ENCODE data around the gene RAF1. TPM values are rescaled to one million over a fixed set of nuclear protein-coding genes. Genes with fewer than 3 reads are reported as not detected.

The RAF1 gene
- total and polyA plus RNA-seq, 2 experiments from 2014 or later, result 39.5 to 123 TPM

GRCh38 chr3:12560505-12561190 is 103.3 kb downstream of the RAF1 start:
- H3K27me3 Mint-ChIP-seq (ENCODE audit: insufficient read depth, low read depth, poor library complexity), result peaks cover 3% of the 10 kb centered on the region
- no peak overlapping the region for H3K27ac ChIP-seq (ENCODE audit: low read depth)
- H3K36me3 ChIP-seq (ENCODE audit: insufficient read depth), result no peaks in the 10 kb centered on the region
- peaks cover 43% of the 10 kb centered on the region for H3K4me1 Mint-ChIP-seq
- no peak overlapping the region for H3K4me2 ChIP-seq
- H3K4me3 Mint-ChIP-seq, result no peak overlapping the region
- H3K4me3 ChIP-seq, result no peak overlapping the region
- H2AFZ ChIP-seq, result no peak overlapping the region
- no peaks in the 10 kb centered on the region for H3K9me2 ChIP-seq (ENCODE audit: insufficient read depth)
- H3K27ac Mint-ChIP-seq, result no peak overlapping the region
- TF ChIP-seq, protein P1, sequence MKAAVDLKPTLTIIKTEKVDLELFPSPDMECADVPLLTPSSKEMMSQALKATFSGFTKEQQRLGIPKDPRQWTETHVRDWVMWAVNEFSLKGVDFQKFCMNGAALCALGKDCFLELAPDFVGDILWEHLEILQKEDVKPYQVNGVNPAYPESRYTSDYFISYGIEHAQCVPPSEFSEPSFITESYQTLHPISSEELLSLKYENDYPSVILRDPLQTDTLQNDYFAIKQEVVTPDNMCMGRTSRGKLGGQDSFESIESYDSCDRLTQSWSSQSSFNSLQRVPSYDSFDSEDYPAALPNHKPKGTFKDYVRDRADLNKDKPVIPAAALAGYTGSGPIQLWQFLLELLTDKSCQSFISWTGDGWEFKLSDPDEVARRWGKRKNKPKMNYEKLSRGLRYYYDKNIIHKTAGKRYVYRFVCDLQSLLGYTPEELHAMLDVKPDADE (IDR thresholded peaks at IDR 0.05), result no peak
- TF ChIP-seq, protein P2, sequence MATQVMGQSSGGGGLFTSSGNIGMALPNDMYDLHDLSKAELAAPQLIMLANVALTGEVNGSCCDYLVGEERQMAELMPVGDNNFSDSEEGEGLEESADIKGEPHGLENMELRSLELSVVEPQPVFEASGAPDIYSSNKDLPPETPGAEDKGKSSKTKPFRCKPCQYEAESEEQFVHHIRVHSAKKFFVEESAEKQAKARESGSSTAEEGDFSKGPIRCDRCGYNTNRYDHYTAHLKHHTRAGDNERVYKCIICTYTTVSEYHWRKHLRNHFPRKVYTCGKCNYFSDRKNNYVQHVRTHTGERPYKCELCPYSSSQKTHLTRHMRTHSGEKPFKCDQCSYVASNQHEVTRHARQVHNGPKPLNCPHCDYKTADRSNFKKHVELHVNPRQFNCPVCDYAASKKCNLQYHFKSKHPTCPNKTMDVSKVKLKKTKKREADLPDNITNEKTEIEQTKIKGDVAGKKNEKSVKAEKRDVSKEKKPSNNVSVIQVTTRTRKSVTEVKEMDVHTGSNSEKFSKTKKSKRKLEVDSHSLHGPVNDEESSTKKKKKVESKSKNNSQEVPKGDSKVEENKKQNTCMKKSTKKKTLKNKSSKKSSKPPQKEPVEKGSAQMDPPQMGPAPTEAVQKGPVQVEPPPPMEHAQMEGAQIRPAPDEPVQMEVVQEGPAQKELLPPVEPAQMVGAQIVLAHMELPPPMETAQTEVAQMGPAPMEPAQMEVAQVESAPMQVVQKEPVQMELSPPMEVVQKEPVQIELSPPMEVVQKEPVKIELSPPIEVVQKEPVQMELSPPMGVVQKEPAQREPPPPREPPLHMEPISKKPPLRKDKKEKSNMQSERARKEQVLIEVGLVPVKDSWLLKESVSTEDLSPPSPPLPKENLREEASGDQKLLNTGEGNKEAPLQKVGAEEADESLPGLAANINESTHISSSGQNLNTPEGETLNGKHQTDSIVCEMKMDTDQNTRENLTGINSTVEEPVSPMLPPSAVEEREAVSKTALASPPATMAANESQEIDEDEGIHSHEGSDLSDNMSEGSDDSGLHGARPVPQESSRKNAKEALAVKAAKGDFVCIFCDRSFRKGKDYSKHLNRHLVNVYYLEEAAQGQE (IDR thresholded peaks at IDR 0.05; ENCODE audit: unreplicated experiment), result no peak
- TF ChIP-seq JUNB (IDR thresholded peaks at IDR 0.05; ENCODE audit: unreplicated experiment) (no peak), ZNF114 (CRISPR knock-in tag; IDR thresholded peaks at IDR 0.05) (no peak), ZNF331 (CRISPR knock-in tag; IDR thresholded peaks at IDR 0.05; ENCODE audit: low read depth) (no peak), CREB1 (CRISPR knock-in tag; IDR thresholded peaks at IDR 0.05; ENCODE audit: low read depth) (no peak), EZH2phosphoT487 (IDR thresholded peaks at IDR 0.05; ENCODE audit: unreplicated experiment) (no peak), EZH2 (IDR thresholded peaks at IDR 0.05; ENCODE audit: low read depth, unreplicated experiment) (no peak), NANOG (IDR thresholded peaks at IDR 0.05; ENCODE audit: borderline replicate concordance) (no peak)
- TF ChIP-seq, protein P3, sequence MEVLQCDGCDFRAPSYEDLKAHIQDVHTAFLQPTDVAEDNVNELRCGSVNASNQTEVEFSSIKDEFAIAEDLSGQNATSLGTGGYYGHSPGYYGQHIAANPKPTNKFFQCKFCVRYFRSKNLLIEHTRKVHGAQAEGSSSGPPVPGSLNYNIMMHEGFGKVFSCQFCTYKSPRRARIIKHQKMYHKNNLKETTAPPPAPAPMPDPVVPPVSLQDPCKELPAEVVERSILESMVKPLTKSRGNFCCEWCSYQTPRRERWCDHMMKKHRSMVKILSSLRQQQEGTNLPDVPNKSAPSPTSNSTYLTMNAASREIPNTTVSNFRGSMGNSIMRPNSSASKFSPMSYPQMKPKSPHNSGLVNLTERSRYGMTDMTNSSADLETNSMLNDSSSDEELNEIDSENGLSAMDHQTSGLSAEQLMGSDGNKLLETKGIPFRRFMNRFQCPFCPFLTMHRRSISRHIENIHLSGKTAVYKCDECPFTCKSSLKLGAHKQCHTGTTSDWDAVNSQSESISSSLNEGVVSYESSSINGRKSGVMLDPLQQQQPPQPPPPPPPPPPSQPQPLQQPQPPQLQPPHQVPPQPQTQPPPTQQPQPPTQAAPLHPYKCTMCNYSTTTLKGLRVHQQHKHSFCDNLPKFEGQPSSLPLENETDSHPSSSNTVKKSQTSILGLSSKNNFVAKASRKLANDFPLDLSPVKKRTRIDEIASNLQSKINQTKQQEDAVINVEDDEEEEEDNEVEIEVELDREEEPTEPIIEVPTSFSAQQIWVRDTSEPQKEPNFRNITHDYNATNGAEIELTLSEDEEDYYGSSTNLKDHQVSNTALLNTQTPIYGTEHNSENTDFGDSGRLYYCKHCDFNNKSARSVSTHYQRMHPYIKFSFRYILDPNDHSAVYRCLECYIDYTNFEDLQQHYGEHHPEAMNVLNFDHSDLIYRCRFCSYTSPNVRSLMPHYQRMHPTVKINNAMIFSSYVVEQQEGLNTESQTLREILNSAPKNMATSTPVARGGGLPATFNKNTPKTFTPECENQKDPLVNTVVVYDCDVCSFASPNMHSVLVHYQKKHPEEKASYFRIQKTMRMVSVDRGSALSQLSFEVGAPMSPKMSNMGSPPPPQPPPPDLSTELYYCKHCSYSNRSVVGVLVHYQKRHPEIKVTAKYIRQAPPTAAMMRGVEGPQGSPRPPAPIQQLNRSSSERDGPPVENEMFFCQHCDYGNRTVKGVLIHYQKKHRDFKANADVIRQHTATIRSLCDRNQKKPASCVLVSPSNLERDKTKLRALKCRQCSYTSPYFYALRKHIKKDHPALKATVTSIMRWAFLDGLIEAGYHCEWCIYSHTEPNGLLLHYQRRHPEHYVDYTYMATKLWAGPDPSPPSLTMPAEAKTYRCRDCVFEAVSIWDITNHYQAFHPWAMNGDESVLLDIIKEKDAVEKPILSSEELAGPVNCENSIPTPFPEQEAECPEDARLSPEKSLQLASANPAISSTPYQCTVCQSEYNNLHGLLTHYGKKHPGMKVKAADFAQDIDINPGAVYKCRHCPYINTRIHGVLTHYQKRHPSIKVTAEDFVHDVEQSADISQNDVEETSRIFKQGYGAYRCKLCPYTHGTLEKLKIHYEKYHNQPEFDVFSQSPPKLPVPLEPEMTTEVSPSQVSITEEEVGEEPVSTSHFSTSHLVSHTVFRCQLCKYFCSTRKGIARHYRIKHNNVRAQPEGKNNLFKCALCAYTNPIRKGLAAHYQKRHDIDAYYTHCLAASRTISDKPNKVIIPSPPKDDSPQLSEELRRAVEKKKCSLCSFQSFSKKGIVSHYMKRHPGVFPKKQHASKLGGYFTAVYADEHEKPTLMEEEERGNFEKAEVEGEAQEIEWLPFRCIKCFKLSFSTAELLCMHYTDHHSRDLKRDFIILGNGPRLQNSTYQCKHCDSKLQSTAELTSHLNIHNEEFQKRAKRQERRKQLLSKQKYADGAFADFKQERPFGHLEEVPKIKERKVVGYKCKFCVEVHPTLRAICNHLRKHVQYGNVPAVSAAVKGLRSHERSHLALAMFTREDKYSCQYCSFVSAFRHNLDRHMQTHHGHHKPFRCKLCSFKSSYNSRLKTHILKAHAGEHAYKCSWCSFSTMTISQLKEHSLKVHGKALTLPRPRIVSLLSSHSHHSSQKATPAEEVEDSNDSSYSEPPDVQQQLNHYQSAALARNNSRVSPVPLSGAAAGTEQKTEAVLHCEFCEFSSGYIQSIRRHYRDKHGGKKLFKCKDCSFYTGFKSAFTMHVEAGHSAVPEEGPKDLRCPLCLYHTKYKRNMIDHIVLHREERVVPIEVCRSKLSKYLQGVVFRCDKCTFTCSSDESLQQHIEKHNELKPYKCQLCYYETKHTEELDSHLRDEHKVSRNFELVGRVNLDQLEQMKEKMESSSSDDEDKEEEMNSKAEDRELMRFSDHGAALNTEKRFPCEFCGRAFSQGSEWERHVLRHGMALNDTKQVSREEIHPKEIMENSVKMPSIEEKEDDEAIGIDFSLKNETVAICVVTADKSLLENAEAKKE (CRISPR knock-in tag; IDR thresholded peaks at IDR 0.05), result no peak
- TF ChIP-seq, protein P4, sequence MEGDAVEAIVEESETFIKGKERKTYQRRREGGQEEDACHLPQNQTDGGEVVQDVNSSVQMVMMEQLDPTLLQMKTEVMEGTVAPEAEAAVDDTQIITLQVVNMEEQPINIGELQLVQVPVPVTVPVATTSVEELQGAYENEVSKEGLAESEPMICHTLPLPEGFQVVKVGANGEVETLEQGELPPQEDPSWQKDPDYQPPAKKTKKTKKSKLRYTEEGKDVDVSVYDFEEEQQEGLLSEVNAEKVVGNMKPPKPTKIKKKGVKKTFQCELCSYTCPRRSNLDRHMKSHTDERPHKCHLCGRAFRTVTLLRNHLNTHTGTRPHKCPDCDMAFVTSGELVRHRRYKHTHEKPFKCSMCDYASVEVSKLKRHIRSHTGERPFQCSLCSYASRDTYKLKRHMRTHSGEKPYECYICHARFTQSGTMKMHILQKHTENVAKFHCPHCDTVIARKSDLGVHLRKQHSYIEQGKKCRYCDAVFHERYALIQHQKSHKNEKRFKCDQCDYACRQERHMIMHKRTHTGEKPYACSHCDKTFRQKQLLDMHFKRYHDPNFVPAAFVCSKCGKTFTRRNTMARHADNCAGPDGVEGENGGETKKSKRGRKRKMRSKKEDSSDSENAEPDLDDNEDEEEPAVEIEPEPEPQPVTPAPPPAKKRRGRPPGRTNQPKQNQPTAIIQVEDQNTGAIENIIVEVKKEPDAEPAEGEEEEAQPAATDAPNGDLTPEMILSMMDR (conservative IDR thresholded peaks at IDR 0.05; ENCODE audit: low read depth in 2 of 2), result no peak
- H3K79me2 ChIP-seq (replicated peaks; ENCODE audit: insufficient read depth), result peaks cover 84% of the 10 kb centered on the region
- ATAC-seq (no peak), DNase-seq (ENCODE audit: low spot score) (no peak)
- peaks cover 4% of the 10 kb centered on the region; the same call in 1 of the 2 replicates for H3F3A ChIP-seq (replicated peaks; ENCODE audit: low read depth)
- H3K4me1 ChIP-seq (ENCODE audit: insufficient read depth), result peaks cover 38% of the 10 kb centered on the region
- peaks cover 3% of the 10 kb centered on the region; the same call in 1 of the 3 replicates for H3K36me3 Mint-ChIP-seq (ENCODE audit: low read depth)
- no peaks in the 10 kb centered on the region for H3K9me3 Mint-ChIP-seq
- peaks cover under 1% of the 10 kb centered on the region; the same call in 1 of the 2 replicates for H3K27me3 ChIP-seq (ENCODE audit: insufficient read depth)
- peaks cover 59% of the 10 kb centered on the region for H4K20me1 ChIP-seq (replicated peaks; ENCODE audit: insufficient read depth)
